ENCODE results near the gene LARP4B. TPM values are rescaled to one million over a fixed set of nuclear protein-coding genes. Genes with fewer than 3 reads are reported as not detected.

The LARP4B gene
- polyA plus RNA-seq, 1 of the 3 experiments (the other 2 are of a cell fraction) = 23.3 TPM

DNA sequence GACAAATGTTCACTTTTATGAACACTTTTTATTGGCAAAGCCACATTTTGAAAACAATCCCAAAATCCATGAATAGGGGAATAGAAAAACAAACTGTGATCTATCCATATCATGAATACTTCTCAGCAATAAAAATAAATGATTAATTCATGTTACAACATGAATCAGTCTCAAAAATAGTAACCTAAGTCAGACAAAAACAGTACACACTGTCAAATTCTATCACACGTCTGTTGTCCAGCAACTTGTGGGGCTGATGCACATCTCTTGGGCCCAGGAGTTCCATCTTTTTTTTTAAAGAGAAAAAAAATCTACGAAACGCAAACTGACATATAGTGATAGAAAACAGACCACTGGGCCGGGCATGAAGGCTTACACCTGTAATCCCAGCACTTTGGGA is 71.0 kb downstream of the LARP4B start:
- H3K9me3 ChIP-seq = no peaks in the 10 kb centered on the region
- H3K4me1 ChIP-seq (ENCODE audit: control insufficient read depth in 1 of 2, insufficient read depth in 2 of 2, low read depth in 1 of 2, low read length in 1 of 2) = peaks cover 0 to 6% of the 10 kb centered on the region in 2 experiments; a peak in 1 of 4 replicates
- peaks cover 6% of the 10 kb centered on the region for H3F3A ChIP-seq (replicated peaks; ENCODE audit: insufficient read depth)
- H3K36me3 ChIP-seq (replicated peaks in 1 of 2; ENCODE audit: control insufficient read depth in 1 of 2, insufficient read depth in 2 of 2, low read length in 1 of 2) = peaks cover 48 to 68% of the 10 kb centered on the region in 2 experiments
- H3K4me2 ChIP-seq = no peak overlapping the region
- no peaks in the 10 kb centered on the region for H3K27me3 ChIP-seq (ENCODE audit: insufficient read depth)
- no peak overlapping the region for H3K9ac ChIP-seq
- H3K27ac ChIP-seq (ENCODE audit: low read depth in 2 of 2, low read length in 1 of 2) = no peak overlapping the region
- no peaks in the 10 kb centered on the region for H3K9me2 ChIP-seq
- no peak overlapping the region for H2AFZ ChIP-seq (ENCODE audit: low read depth)
- ChIA-PET POLR2A (no interaction called here), CTCF (no interaction called here)
- H4K20me1 ChIP-seq (ENCODE audit: insufficient read depth) = peaks cover 5% of the 10 kb centered on the region; the same call in 1 of the 2 replicates
- DNase-seq = no peak
- WGBS (ENCODE audit: low lambda C conversion rate) = 92% methylated on average over 4 of the region's 4 CpGs
- peaks cover 72% of the 10 kb centered on the region for H3K79me2 ChIP-seq (ENCODE audit: insufficient read depth)
- H3K4me3 ChIP-seq (ENCODE audit: low read depth in 2 of 2, low read length in 1 of 2) = no peak overlapping the region
- TF ChIP-seq SMC3 (IDR thresholded peaks at IDR 0.05; ENCODE audit: low read depth, low read length) = no peak
- TF ChIP-seq GATA2 (CRISPR knock-in tag; IDR thresholded peaks at IDR 0.05) = no peak
- no peak for TF ChIP-seq SIN3A (IDR thresholded peaks at IDR 0.05; ENCODE audit: borderline replicate concordance, low read depth, low read length)
- no peak for TF ChIP-seq CHD2 (IDR thresholded peaks at IDR 0.05; ENCODE audit: low read length, partially characterized antibody)
- no peak for TF ChIP-seq FOXJ3 (CRISPR knock-in tag; IDR thresholded peaks at IDR 0.05)
- TF ChIP-seq YY1 (IDR thresholded peaks at IDR 0.05; ENCODE audit: low read depth) = no peak
- TF ChIP-seq POLR2AphosphoS5 (IDR thresholded peaks at IDR 0.05; ENCODE audit: low read depth, low read length) = no peak
- no peak for TF ChIP-seq EP300 (IDR thresholded peaks at IDR 0.05; ENCODE audit: borderline replicate concordance in 1 of 2, low read depth in 1 of 2, low read length in 1 of 2)
- TF ChIP-seq RAD21 (IDR thresholded peaks at IDR 0.05; ENCODE audit: low read length) = no peak
- TF ChIP-seq GABPA (IDR thresholded peaks at IDR 0.05; ENCODE audit: low read depth) = no peak
- no peak for TF ChIP-seq TAF1 (IDR thresholded peaks at IDR 0.05; ENCODE audit: borderline replicate concordance, low read depth, low read length)
- no peak for TF ChIP-seq FOSL2 (IDR thresholded peaks at IDR 0.05; ENCODE audit: borderline replicate concordance, low read depth)
- no peak for TF ChIP-seq TCF12 (IDR thresholded peaks at IDR 0.05)
- no peak for TF ChIP-seq RCOR1 (IDR thresholded peaks at IDR 0.05; ENCODE audit: low read length)
- TF ChIP-seq MXI1 (IDR thresholded peaks at IDR 0.05; ENCODE audit: low read depth, low read length) = no peak
- TF ChIP-seq, protein P1, sequence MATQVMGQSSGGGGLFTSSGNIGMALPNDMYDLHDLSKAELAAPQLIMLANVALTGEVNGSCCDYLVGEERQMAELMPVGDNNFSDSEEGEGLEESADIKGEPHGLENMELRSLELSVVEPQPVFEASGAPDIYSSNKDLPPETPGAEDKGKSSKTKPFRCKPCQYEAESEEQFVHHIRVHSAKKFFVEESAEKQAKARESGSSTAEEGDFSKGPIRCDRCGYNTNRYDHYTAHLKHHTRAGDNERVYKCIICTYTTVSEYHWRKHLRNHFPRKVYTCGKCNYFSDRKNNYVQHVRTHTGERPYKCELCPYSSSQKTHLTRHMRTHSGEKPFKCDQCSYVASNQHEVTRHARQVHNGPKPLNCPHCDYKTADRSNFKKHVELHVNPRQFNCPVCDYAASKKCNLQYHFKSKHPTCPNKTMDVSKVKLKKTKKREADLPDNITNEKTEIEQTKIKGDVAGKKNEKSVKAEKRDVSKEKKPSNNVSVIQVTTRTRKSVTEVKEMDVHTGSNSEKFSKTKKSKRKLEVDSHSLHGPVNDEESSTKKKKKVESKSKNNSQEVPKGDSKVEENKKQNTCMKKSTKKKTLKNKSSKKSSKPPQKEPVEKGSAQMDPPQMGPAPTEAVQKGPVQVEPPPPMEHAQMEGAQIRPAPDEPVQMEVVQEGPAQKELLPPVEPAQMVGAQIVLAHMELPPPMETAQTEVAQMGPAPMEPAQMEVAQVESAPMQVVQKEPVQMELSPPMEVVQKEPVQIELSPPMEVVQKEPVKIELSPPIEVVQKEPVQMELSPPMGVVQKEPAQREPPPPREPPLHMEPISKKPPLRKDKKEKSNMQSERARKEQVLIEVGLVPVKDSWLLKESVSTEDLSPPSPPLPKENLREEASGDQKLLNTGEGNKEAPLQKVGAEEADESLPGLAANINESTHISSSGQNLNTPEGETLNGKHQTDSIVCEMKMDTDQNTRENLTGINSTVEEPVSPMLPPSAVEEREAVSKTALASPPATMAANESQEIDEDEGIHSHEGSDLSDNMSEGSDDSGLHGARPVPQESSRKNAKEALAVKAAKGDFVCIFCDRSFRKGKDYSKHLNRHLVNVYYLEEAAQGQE (IDR thresholded peaks at IDR 0.05; ENCODE audit: low read depth, low read length) = no peak
- TF ChIP-seq, protein P2, sequence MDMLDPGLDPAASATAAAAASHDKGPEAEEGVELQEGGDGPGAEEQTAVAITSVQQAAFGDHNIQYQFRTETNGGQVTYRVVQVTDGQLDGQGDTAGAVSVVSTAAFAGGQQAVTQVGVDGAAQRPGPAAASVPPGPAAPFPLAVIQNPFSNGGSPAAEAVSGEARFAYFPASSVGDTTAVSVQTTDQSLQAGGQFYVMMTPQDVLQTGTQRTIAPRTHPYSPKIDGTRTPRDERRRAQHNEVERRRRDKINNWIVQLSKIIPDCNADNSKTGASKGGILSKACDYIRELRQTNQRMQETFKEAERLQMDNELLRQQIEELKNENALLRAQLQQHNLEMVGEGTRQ (IDR thresholded peaks at IDR 0.05; ENCODE audit: borderline replicate concordance, low read depth, low read length) = no peak
